ENCODE data around the gene PPOX.

Gene PPOX

GRCh38 chr1:161153682-161154337 is 12.4 kb upstream of the PPOX start, which contains the start of gene UFC1:
Gene UFC1 (plus strand): TSS chr1:161153978. CDS start chr1:161153998, 20 bp downstream.
- no peak for TF ChIP-seq CTCF (IDR thresholded peaks at IDR 0.05; ENCODE audit: borderline replicate concordance, insufficient read depth, low read depth, low read length)
- peak within 1 kb of the TSS; percentile 57 for H3K4me3 ChIP-seq (ENCODE audit: low read depth, low read length)

GRCh38 chr1:161157867-161158266 is 8.4 kb upstream of the PPOX start:
- H3K4me3 ChIP-seq (ENCODE audit: low read depth, low read length), result no peak overlapping the region
- no peak for TF ChIP-seq CTCF (IDR thresholded peaks at IDR 0.05; ENCODE audit: borderline replicate concordance, insufficient read depth, low read depth, low read length)

- TF ChIP-seq CTCF (IDR thresholded peaks at IDR 0.05; ENCODE audit: borderline replicate concordance, insufficient read depth, low read depth, low read length), result no peak
Observed at GRCh38 chr1:161158316-161159010, 7.8 kb upstream of the PPOX start.

GRCh38 chr1:161159087-161159912 is 6.9 kb upstream of the PPOX start, which contains the start of gene USP21:
Gene USP21 (plus strand): TSS chr1:161159500. CDS start chr1:161160641, 1,141 bp downstream.
- peak within 1 kb of the TSS; percentile 76 for H3K4me3 ChIP-seq (ENCODE audit: low read depth, low read length)
- no peak for TF ChIP-seq CTCF (IDR thresholded peaks at IDR 0.05; ENCODE audit: borderline replicate concordance, insufficient read depth, low read depth, low read length)

More at GRCh38 chr1:161158316-161159010, 7.8 kb upstream of the PPOX start:
- no peak overlapping the region for H3K4me3 ChIP-seq (ENCODE audit: low read depth, low read length)

GRCh38 chr1:161159913-161160243 is 6.3 kb upstream of the PPOX start:
- no peak for TF ChIP-seq CTCF (IDR thresholded peaks at IDR 0.05; ENCODE audit: borderline replicate concordance, insufficient read depth, low read depth, low read length)
- peak overlapping the region; percentile 76 for H3K4me3 ChIP-seq (ENCODE audit: low read depth, low read length)

- H3K4me3 ChIP-seq (ENCODE audit: low read depth, low read length), result no peak overlapping the region
- no peak for TF ChIP-seq CTCF (IDR thresholded peaks at IDR 0.05; ENCODE audit: borderline replicate concordance, insufficient read depth, low read depth, low read length)
Observed at GRCh38 chr1:161160671-161161145, 5.5 kb upstream of the PPOX start.
